Smooth muscle cell (in vitro differentiated cells): ENCODE results near the gene OBSCN. TPM values are rescaled to one million over a fixed set of nuclear protein-coding genes. Genes with fewer than 3 reads are reported as not detected.

Experiments
- DNase-seq: peaks from one replicate; lab custom pipeline; 2025; ENCODE audit not compliant: unreplicated experiment; lab: John Stamatoyannopoulos, UW
- H2AFZ ChIP-seq: fragments of 200-600 bp; sonication (generic); 2 replicates; pipeline ENCODE4 v1.6.0; 2016; ENCODE audit warnings: antibody characterized with exemption, low read depth, mild to moderate bottlenecking
- H3F3A ChIP-seq: fragments of 200-600 bp; sonication (generic); 2 replicates; pipeline ENCODE4 v1.6.0; 2017; ENCODE audit warnings: antibody characterized with exemption, low read depth
- H3K27ac ChIP-seq: fragments of 200-600 bp; sonication (generic); 2 replicates; pipeline ENCODE4 v1.5.1; 2016; ENCODE audit warnings: low read depth, mild to moderate bottlenecking
- H3K27me3 ChIP-seq: fragments of 200-600 bp; sonication (generic); 2 replicates; pipeline ENCODE4 v1.6.1; 2016; ENCODE audit warnings: low read depth, mild to moderate bottlenecking
- H3K36me3 ChIP-seq: fragments of 200-600 bp; sonication (generic); 2 replicates; pipeline ENCODE4 v1.5.1; 2016; ENCODE audit warnings: low read depth
- H3K4me1 ChIP-seq: fragments of 200-600 bp; sonication (generic); 2 replicates; pipeline ENCODE4 v1.5.1; 2016; ENCODE audit warnings: low read depth
- H3K4me2 ChIP-seq: fragments of 200-600 bp; sonication (generic); 2 replicates; pipeline ENCODE4 v1.6.0; 2016; ENCODE audit warnings: mild to moderate bottlenecking
- H3K4me3 ChIP-seq: fragments of 200-600 bp; sonication (generic); 2 replicates; pipeline ENCODE4 v1.5.1; 2016; ENCODE audit warnings: mild to moderate bottlenecking
- H3K79me2 ChIP-seq: fragments of 200-600 bp; sonication (generic); 2 replicates; pipeline ENCODE4 v1.6.0; 2016; ENCODE audit warnings: low read depth, mild to moderate bottlenecking
- H3K9ac ChIP-seq: fragments of 200-600 bp; sonication (generic); 2 replicates; pipeline ENCODE4 v1.6.0; 2016; ENCODE audit warnings: low read depth
- H3K9me3 ChIP-seq: fragments of 200-600 bp; sonication (generic); replicated peaks from 2 replicates; pipeline ENCODE4 v1.5.1; 2016; ENCODE audit warnings: low read depth
- H4K20me1 ChIP-seq: fragments of 200-600 bp; sonication (generic); 2 replicates; pipeline ENCODE4 v1.6.0; 2016; ENCODE audit warnings: low read depth
- WGBS: methylation state at CpG from one replicate; pipeline ENCODE4 v1.1.7; 2016; ENCODE audit warnings: low lambda C conversion rate; 5-methylcytosine and 5-hydroxymethylcytosine counted together
- polyA plus RNA-seq: library from polyadenylated mRNA; unstranded; fragments of >200 nt; fragmentation: Nextera tagmentation; extraction: Ambion mirVana; gene quantifications from 2 replicates; pipeline ENCODE4 v1.2.1, GENCODE V29; 2016
- total RNA-seq: library from RNA; depleted of rRNA; stranded (reverse); fragments of >200 nt; gene quantifications from 2 replicates; pipeline ENCODE4 v1.2.3, GENCODE V29; 2014
- TF ChIP-seq, protein P1 (sequence below): fragments of 200-600 bp; sonication (generic); IDR thresholded peaks from 2 replicates; pipeline ENCODE4 v1.5.1; 2017; ENCODE audit warnings: borderline replicate concordance, mild to moderate bottlenecking, antibody characterized with exemption; ENCODE audit not compliant: insufficient read depth, poor library complexity, severe bottlenecking

Gene OBSCN
- total and polyA plus RNA-seq, 2 experiments from 2014 or later = 3.8 to 10.6 TPM

DNA sequence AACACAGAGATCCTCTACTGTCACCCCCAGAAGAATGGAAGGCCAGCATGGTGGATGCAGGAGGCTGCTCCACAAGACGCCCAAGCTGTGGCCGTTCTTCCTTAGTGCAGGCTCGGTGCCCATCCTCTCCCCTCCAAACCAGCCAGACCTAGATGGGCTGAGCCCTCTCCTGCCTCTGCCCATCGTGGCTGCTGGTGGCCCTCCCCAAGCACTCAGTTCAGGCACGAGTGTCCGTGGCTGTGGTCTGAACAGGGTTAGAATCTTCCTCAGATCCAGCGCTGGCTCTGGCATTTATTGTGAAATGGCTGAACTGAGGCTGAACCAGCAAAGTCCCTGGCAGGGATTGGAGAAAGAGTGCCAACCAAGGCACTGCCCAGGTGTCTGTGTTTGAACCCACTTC, 139.3 kb downstream of the OBSCN start:
- H3K4me1 ChIP-seq = no peaks in the 10 kb centered on the region
- H3K9me3 ChIP-seq = no peaks in the 10 kb centered on the region
- no peaks in the 10 kb centered on the region for H3K36me3 ChIP-seq
- H3K27ac ChIP-seq = no peak overlapping the region
- H2AFZ ChIP-seq = no peak overlapping the region
- H4K20me1 ChIP-seq = no peaks in the 10 kb centered on the region
- no peak overlapping the region for H3K4me2 ChIP-seq
- DNase-seq = no peak
- 86% methylated on average over 7 of the region's 7 CpGs for WGBS
- no peaks in the 10 kb centered on the region for H3K79me2 ChIP-seq
- H3K27me3 ChIP-seq = no peaks in the 10 kb centered on the region
- H3K9ac ChIP-seq = no peak overlapping the region
- no peaks in the 10 kb centered on the region for H3F3A ChIP-seq
- H3K4me3 ChIP-seq = no peak overlapping the region
- TF ChIP-seq, protein P1, sequence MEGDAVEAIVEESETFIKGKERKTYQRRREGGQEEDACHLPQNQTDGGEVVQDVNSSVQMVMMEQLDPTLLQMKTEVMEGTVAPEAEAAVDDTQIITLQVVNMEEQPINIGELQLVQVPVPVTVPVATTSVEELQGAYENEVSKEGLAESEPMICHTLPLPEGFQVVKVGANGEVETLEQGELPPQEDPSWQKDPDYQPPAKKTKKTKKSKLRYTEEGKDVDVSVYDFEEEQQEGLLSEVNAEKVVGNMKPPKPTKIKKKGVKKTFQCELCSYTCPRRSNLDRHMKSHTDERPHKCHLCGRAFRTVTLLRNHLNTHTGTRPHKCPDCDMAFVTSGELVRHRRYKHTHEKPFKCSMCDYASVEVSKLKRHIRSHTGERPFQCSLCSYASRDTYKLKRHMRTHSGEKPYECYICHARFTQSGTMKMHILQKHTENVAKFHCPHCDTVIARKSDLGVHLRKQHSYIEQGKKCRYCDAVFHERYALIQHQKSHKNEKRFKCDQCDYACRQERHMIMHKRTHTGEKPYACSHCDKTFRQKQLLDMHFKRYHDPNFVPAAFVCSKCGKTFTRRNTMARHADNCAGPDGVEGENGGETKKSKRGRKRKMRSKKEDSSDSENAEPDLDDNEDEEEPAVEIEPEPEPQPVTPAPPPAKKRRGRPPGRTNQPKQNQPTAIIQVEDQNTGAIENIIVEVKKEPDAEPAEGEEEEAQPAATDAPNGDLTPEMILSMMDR = no peak

- H3K9me3 ChIP-seq = no peaks in the 10 kb centered on the region
- no peaks in the 10 kb centered on the region for H3K36me3 ChIP-seq
- 81% methylated on average over 12 of the region's 12 CpGs for WGBS
- H3K79me2 ChIP-seq = no peaks in the 10 kb centered on the region
- no peaks in the 10 kb centered on the region for H3K4me1 ChIP-seq
- H4K20me1 ChIP-seq = no peaks in the 10 kb centered on the region
- no peak overlapping the region for H3K4me3 ChIP-seq
- no peak for DNase-seq
- no peak overlapping the region for H3K27ac ChIP-seq
- TF ChIP-seq, protein P1 = no peak
- no peak overlapping the region for H3K9ac ChIP-seq
- no peak overlapping the region for H2AFZ ChIP-seq
- no peaks in the 10 kb centered on the region for H3K27me3 ChIP-seq
- no peaks in the 10 kb centered on the region for H3F3A ChIP-seq
- no peak overlapping the region for H3K4me2 ChIP-seq
Observed at GRCh38 chr1:228348708-228349467, 141.0 kb downstream of the OBSCN start.

- Histone ChIP-seq H3K4me1 (no peaks in the 10 kb centered on the region), H3K9ac (no peak overlapping the region), H3K4me2 (no peak overlapping the region), H3K27ac (no peak overlapping the region), H3K79me2 (no peaks in the 10 kb centered on the region), H3K9me3 (no peaks in the 10 kb centered on the region), H2AFZ (no peak overlapping the region), H3F3A (no peaks in the 10 kb centered on the region), H4K20me1 (no peaks in the 10 kb centered on the region), H3K36me3 (no peaks in the 10 kb centered on the region), H3K4me3 (no peak overlapping the region), H3K27me3 (no peaks in the 10 kb centered on the region)
- DNase-seq = no peak
- WGBS = 96% methylated on average over 13 of the region's 15 CpGs
- TF ChIP-seq, protein P1 = no peak
Observed at GRCh38 chr1:228349701-228350171, 141.9 kb downstream of the OBSCN start.
